Neuronal stem cell (in vitro differentiated cells): ENCODE data around the gene PGPEP1.
A peak's percentile ranks its signal among the peaks of the same experiment; 100 is the strongest.

ENCODE experiments used
- DNase-seq: peaks from one replicate; pipeline ENCODE4 v3.0.0-alpha.2; 2013; ENCODE audit warnings: low spot score
- H2AFZ ChIP-seq: one replicate; pipeline ENCODE4 v1.6.1; 2013; ENCODE audit warnings: mild to moderate bottlenecking, low read length, inconsistent platforms
- H2AK5ac ChIP-seq: 2 replicates; pipeline ENCODE4 v1.6.1; 2013; ENCODE audit warnings: low read depth, mild to moderate bottlenecking, inconsistent platforms, low read length, moderate library complexity, mixed read lengths
- H2BK120ac ChIP-seq: 2 replicates; pipeline ENCODE4 v1.6.1; 2013; ENCODE audit warnings: low read depth, mild to moderate bottlenecking, inconsistent platforms, low read length, moderate library complexity, mixed read lengths
- H2BK12ac ChIP-seq: one replicate; pipeline ENCODE4 v1.6.1; 2013; ENCODE audit warnings: low read length, inconsistent platforms
- H2BK15ac ChIP-seq: 2 replicates; pipeline ENCODE4 v1.6.1; 2013; ENCODE audit warnings: mild to moderate bottlenecking, low read length, inconsistent platforms, mixed read lengths
- H2BK5ac ChIP-seq: one replicate; pipeline ENCODE4 v1.6.1; 2013; ENCODE audit warnings: inconsistent platforms, mild to moderate bottlenecking, low read length, moderate library complexity
- H3K14ac ChIP-seq: one replicate; pipeline ENCODE4 v1.6.1; 2013; ENCODE audit warnings: low read length, inconsistent platforms
- H3K18ac ChIP-seq: 2 replicates; pipeline ENCODE4 v1.6.1; 2013; ENCODE audit warnings: low read length, inconsistent platforms
- H3K23ac ChIP-seq: 2 replicates; pipeline ENCODE4 v1.6.1; 2013; ENCODE audit warnings: low read depth, mild to moderate bottlenecking, mixed read lengths, low read length, inconsistent platforms; ENCODE audit not compliant: poor library complexity
- H3K27ac ChIP-seq: replicated peaks from 3 replicates; pipeline ENCODE4 v1.5.1; 2013; ENCODE audit warnings: low read length, inconsistent platforms
- H3K27me3 ChIP-seq, 3 experiments: 2 replicates each; pipeline ENCODE4 v1.6.1; 2013; ENCODE audit warnings: low read length in 3 of 3, mild to moderate bottlenecking in 2 of 3, inconsistent platforms in 1 of 3, low read depth in 1 of 3, mixed read lengths in 1 of 3, moderate library complexity in 1 of 3; ENCODE audit not compliant: control insufficient read depth in 3 of 3, insufficient read depth in 3 of 3
- H3K36me3 ChIP-seq, 2 donors: replicated peaks in 1 of 2; 2 replicates each; pipeline ENCODE4 v1.6.1; 2013; ENCODE audit warnings: low read length in 2 of 2; ENCODE audit not compliant: control insufficient read depth in 2 of 2, insufficient read depth in 2 of 2
- H3K4ac ChIP-seq: 2 replicates; pipeline ENCODE4 v1.6.1; 2013; ENCODE audit warnings: inconsistent platforms, mild to moderate bottlenecking, low read length, moderate library complexity
- H3K4me1 ChIP-seq, 2 donors: 1 replicate in 1 of 2; 2 replicates in 1 of 2; pipeline ENCODE4 v1.6.1; 2013; ENCODE audit warnings: low read length in 2 of 2, low read depth in 1 of 2; ENCODE audit not compliant: control insufficient read depth in 2 of 2, insufficient read depth in 1 of 2
- H3K4me2 ChIP-seq: one replicate; pipeline ENCODE4 v1.6.1; 2013; ENCODE audit warnings: mild to moderate bottlenecking, low read length, inconsistent platforms; ENCODE audit not compliant: insufficient read depth, poor library complexity, severe bottlenecking
- H3K4me3 ChIP-seq, 2 donors: 2 replicates each; pipeline ENCODE4 v1.5.1; 2013; ENCODE audit warnings: low read length in 2 of 2, mild to moderate bottlenecking in 2 of 2, inconsistent platforms in 1 of 2, moderate library complexity in 1 of 2
- H3K79me1 ChIP-seq: one replicate; pipeline ENCODE4 v1.6.1; 2013; ENCODE audit warnings: low read depth, mild to moderate bottlenecking, inconsistent platforms, low read length, moderate library complexity
- H3K9ac ChIP-seq: one replicate; pipeline ENCODE4 v1.6.1; 2013; ENCODE audit warnings: mild to moderate bottlenecking, low read depth, low read length, inconsistent platforms; ENCODE audit not compliant: poor library complexity
- H3K9me3 ChIP-seq, 2 donors: replicated peaks in 1 of 2; 2 replicates each; pipeline versions ENCODE3 to v1.6.1; 2013; ENCODE audit warnings: low read length in 2 of 2, mild to moderate bottlenecking in 2 of 2, inconsistent platforms in 1 of 2, low read depth in 1 of 2, mixed read lengths in 1 of 2, moderate library complexity in 1 of 2; ENCODE audit not compliant: control insufficient read depth in 2 of 2, insufficient read depth in 1 of 2
- H4K8ac ChIP-seq: one replicate; pipeline ENCODE4 v1.6.1; 2013; ENCODE audit warnings: low read depth, mild to moderate bottlenecking, inconsistent platforms, low read length, moderate library complexity
- H4K91ac ChIP-seq: one replicate; pipeline ENCODE4 v1.6.1; 2013; ENCODE audit warnings: low read length, low read depth, mild to moderate bottlenecking, inconsistent platforms; ENCODE audit not compliant: poor library complexity
- WGBS, 2 donors: extraction: QIAGEN DNeasy Blood & Tissue Kit; methylation state at CpG; one replicate each; pipeline ENCODE4 v1.1.7; 2013; ENCODE audit warnings: missing lambda C conversion rate in 2 of 2, mixed read lengths in 1 of 2; ENCODE audit not compliant: insufficient read length in 2 of 2, insufficient replicate concordance in 1 of 2; ENCODE audit errors: extremely low coverage in 2 of 2; 5-methylcytosine and 5-hydroxymethylcytosine counted together

Gene PGPEP1

GRCh38 chr19:18299654-18300053, 40.7 kb upstream of the PGPEP1 start:
- peaks cover 6 to 12% of the 10 kb centered on the region in 2 donors for H3K4me1 ChIP-seq
- no peak overlapping the region for H4K8ac ChIP-seq
- H3K27ac ChIP-seq, result no peak overlapping the region
- no peak overlapping the region for H3K4me2 ChIP-seq
- H4K91ac ChIP-seq, result no peak overlapping the region
- H3K18ac ChIP-seq, result no peak overlapping the region
- H2BK12ac ChIP-seq, result peak overlapping the region; percentile 22
- peaks cover 2% of the 10 kb centered on the region for H3K79me1 ChIP-seq
- H3K9ac ChIP-seq, result no peak overlapping the region
- WGBS, 2 donors, result no CpG with 5 or more reads among the region's 9 CpGs
- no peak overlapping the region for H2BK5ac ChIP-seq
- no peaks in the 10 kb centered on the region for H3K36me3 ChIP-seq
- H2AK5ac ChIP-seq, result no peak overlapping the region
- H2BK120ac ChIP-seq, result peak overlapping the region; percentile 18
- no peak overlapping the region for H2BK15ac ChIP-seq
- no peak overlapping the region for H3K4me3 ChIP-seq
- no peak overlapping the region for H3K23ac ChIP-seq
- H3K4ac ChIP-seq, result no peak overlapping the region
- H3K9me3 ChIP-seq, result no peaks in the 10 kb centered on the region
- H3K27me3 ChIP-seq, result no peaks in the 10 kb centered on the region
- no peak overlapping the region for H2AFZ ChIP-seq
- no peak overlapping the region for H3K14ac ChIP-seq
- no peak for DNase-seq

- peak overlapping the region; percentile 45 for H3K18ac ChIP-seq
- H3K9me3 ChIP-seq, result no peaks in the 10 kb centered on the region
- no peak overlapping the region for H4K91ac ChIP-seq
- no CpG with 5 or more reads among the region's 18 CpGs for WGBS, 2 donors
- DNase-seq, result no peak
- H3K4me3 ChIP-seq, result no peak overlapping the region
- peaks cover 2 to 4% of the 10 kb centered on the region in 2 donors for H3K36me3 ChIP-seq
- no peak overlapping the region for H2BK12ac ChIP-seq
- H2AFZ ChIP-seq, result peak overlapping the region; percentile 47
- no peak overlapping the region for H3K4me2 ChIP-seq
- H3K27ac ChIP-seq, result no peak overlapping the region
- H3K79me1 ChIP-seq, result peaks cover 2% of the 10 kb centered on the region
- peak overlapping the region; percentile 60 for H2AK5ac ChIP-seq
- H4K8ac ChIP-seq, result no peak overlapping the region
- H2BK15ac ChIP-seq, result peak overlapping the region; percentile 55
- no peak overlapping the region for H2BK5ac ChIP-seq
- H3K23ac ChIP-seq, result no peak overlapping the region
- no peaks in the 10 kb centered on the region for H3K27me3 ChIP-seq
- no peak overlapping the region for H3K14ac ChIP-seq
- H3K4me1 ChIP-seq, result peaks cover 12 to 17% of the 10 kb centered on the region in 2 donors
- no peak overlapping the region for H3K9ac ChIP-seq
- no peak overlapping the region for H3K4ac ChIP-seq
- no peak overlapping the region for H2BK120ac ChIP-seq
Observed at GRCh38 chr19:18300930-18301717, 39.3 kb upstream of the PGPEP1 start.

- no peak overlapping the region for H4K91ac ChIP-seq
- H3K4me3 ChIP-seq, result no peak overlapping the region
- H3K79me1 ChIP-seq, result peaks cover 2% of the 10 kb centered on the region
- no peak overlapping the region for H3K23ac ChIP-seq
- H3K27ac ChIP-seq, result no peak overlapping the region
- no peak overlapping the region for H3K9ac ChIP-seq
- no peak overlapping the region for H4K8ac ChIP-seq
- no peak overlapping the region for H3K4me2 ChIP-seq
- peaks cover 12 to 17% of the 10 kb centered on the region in 2 donors for H3K4me1 ChIP-seq
- DNase-seq, result no peak
- H3K36me3 ChIP-seq, result peaks cover 7 to 10% of the 10 kb centered on the region in 2 donors
- no peak overlapping the region for H2AFZ ChIP-seq
- no peak overlapping the region for H2BK5ac ChIP-seq
- no peak overlapping the region for H3K14ac ChIP-seq
- H2BK120ac ChIP-seq, result no peak overlapping the region
- H3K4ac ChIP-seq, result no peak overlapping the region
- no peak overlapping the region for H3K18ac ChIP-seq
- WGBS, 2 donors, result no CpG with 5 or more reads among the region's 4 CpGs
- no peak overlapping the region for H2BK12ac ChIP-seq
- no peak overlapping the region for H2BK15ac ChIP-seq
- H3K9me3 ChIP-seq, result no peaks in the 10 kb centered on the region
- no peak overlapping the region for H2AK5ac ChIP-seq
- H3K27me3 ChIP-seq, result no peaks in the 10 kb centered on the region
Observed at GRCh38 chr19:18301718-18302111, 38.7 kb upstream of the PGPEP1 start.

- H2BK120ac ChIP-seq, result no peak overlapping the region
- H4K91ac ChIP-seq, result no peak overlapping the region
- H3K18ac ChIP-seq, result peak overlapping the region; percentile 95
- DNase-seq, result no peak
- no peaks in the 10 kb centered on the region for H3K27me3 ChIP-seq
- H3K79me1 ChIP-seq, result peaks cover 4% of the 10 kb centered on the region
- H2BK15ac ChIP-seq, result no peak overlapping the region
- H3K36me3 ChIP-seq, result peaks cover 27 to 34% of the 10 kb centered on the region in 2 donors
- H3K14ac ChIP-seq, result no peak overlapping the region
- WGBS, 2 donors, result no CpG with 5 or more reads among the region's 2 CpGs
- H2BK12ac ChIP-seq, result peak overlapping the region; percentile 73
- peak overlapping the region in 1 of 2 donors; percentile 49 for H3K4me3 ChIP-seq
- no peak overlapping the region for H3K4ac ChIP-seq
- peak overlapping the region; percentile 96 for H2BK5ac ChIP-seq
- H3K4me2 ChIP-seq, result no peak overlapping the region
- no peak overlapping the region for H4K8ac ChIP-seq
- peaks cover 10 to 17% of the 10 kb centered on the region in 2 donors for H3K4me1 ChIP-seq
- no peaks in the 10 kb centered on the region for H3K9me3 ChIP-seq
- peak overlapping the region; percentile 46 for H2AK5ac ChIP-seq
- H3K23ac ChIP-seq, result peak overlapping the region; percentile 2
- peak overlapping the region; percentile 14 for H3K9ac ChIP-seq
- H2AFZ ChIP-seq, result peak overlapping the region; percentile 75
- H3K27ac ChIP-seq, result peak overlapping the region; percentile 90
Observed at GRCh38 chr19:18304208-18304457, 36.3 kb upstream of the PGPEP1 start.
